Measurements from ENCODE around the gene ZNF469. TPM values are rescaled to one million over a fixed set of nuclear protein-coding genes. Genes with fewer than 3 reads are reported as not detected.

The ZNF469 gene
- total RNA-seq, result 9.8 and 21.3 TPM in 2 replicates

GRCh38 chr16:88382491-88383400, at the start of gene ZNF469:
Gene ZNF469 (plus strand): TSS chr16:88382959. CDS start chr16:88427471, 44,512 bp downstream.

Other genes with a start within 250 kb of the ZNF469 start
- 3.9 and 6.0 TPM in 2 replicates for gene ZFPM1, start 70.3 kb downstream of the ZNF469 start, total RNA-seq
- 11.0 and 18.2 TPM in 2 replicates for gene ZC3H18, start 187.4 kb downstream of the ZNF469 start, total RNA-seq

Data from smooth muscle cell of the umbilical artery (primary cell).